AG10803 (cell line): Measurements from ENCODE around the gene RMRP.

Experiments used
- DNase-seq: peaks from one replicate; pipeline ENCODE4 v3.0.0; 2010; ENCODE audit warnings: low read depth
- H3K4me3 ChIP-seq: 2 replicates; pipeline ENCODE4 v1.5.1; 2011; ENCODE audit warnings: mild to moderate bottlenecking, low read length, control low read depth
- CTCF ChIP-seq: conservative IDR thresholded peaks from 2 replicates; pipeline ENCODE4 v1.5.1; 2011; ENCODE audit warnings: mild to moderate bottlenecking, low read length, control low read depth, inconsistent platforms

Gene RMRP

DNA sequence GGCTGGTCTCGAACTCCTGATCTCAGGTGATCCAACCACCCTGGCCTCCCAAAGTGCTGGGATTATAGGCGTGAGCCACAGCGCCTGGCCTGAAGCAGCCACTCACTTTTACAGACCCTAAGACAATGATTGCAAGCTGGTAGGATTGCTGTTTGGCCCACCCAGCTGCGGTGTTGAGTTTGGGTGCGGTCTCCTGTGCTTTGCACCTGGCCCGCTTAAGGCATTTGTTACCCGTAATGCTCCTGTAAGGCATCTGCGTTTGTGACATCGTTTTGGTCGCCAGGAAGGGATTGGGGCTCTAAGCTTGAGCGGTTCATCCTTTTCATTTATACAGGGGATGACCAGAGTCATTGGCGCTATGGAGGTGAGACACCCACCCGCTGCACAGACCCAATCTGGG is 17.4 kb upstream of the RMRP start:
- DNase-seq: no peak
- no peak overlapping the region for H3K4me3 ChIP-seq
- TF ChIP-seq CTCF: no peak

GRCh38 chr9:35674025-35674361 is 16.2 kb upstream of the RMRP start:
- no peak for DNase-seq
- H3K4me3 ChIP-seq: no peak overlapping the region
- TF ChIP-seq CTCF: no peak

DNA sequence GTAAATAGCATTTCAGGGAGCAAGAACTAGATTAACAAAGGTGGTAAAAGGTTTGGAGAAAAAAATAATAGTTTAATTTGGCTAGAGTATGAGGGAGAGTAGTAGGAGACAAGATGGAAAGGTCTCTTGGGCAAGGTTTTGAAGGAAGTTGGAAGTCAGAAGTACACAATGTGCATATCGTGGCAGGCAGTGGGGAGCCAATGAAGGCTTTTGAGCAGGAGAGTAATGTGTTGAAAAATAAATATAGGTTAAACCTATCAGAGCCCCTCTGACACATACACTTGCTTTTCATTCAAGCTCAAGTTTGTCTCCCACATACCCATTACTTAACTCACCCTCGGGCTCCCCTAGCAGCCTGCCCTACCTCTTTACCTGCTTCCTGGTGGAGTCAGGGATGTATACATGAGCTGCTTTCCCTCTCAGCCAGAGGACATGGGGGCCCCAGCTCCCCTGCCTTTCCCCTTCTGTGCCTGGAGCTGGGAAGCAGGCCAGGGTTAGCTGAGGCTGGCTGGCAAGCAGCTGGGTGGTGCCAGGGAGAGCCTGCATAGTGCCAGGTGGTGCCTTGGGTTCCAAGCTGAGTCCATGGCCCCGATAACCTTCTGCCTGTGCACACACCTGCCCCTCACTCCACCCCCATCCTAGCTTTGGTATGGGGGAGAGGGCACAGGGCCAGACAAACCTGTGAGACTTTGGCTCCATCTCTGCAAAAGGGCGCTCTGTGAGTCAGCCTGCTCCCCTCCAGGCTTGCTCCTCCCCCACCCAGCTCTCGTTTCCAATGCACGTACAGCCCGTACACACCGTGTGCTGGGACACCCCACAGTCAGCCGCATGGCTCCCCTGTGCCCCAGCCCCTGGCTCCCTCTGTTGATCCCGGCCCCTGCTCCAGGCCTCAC is 15.6 kb upstream of the RMRP start, which contains the start of gene CA9:
TSS of gene CA9 (plus strand) at position 797 of the 893 bp plus-strand sequence. CDS start at position 829, 32 bp downstream.
- H3K4me3 ChIP-seq: no peak within 1 kb of the TSS
- no peak for DNase-seq
- no peak for TF ChIP-seq CTCF

GRCh38 chr9:35669331-35670145 is 11.7 kb upstream of the RMRP start:
- H3K4me3 ChIP-seq: no peak overlapping the region
- TF ChIP-seq CTCF: no peak
- no peak for DNase-seq

GRCh38 chr9:35667939-35668338 is 10.1 kb upstream of the RMRP start:
- H3K4me3 ChIP-seq: no peak overlapping the region
- TF ChIP-seq CTCF: no peak
- DNase-seq: no peak

- no peak for DNase-seq
- no peak overlapping the region for H3K4me3 ChIP-seq
- no peak for TF ChIP-seq CTCF
These were observed 8.7 kb upstream of the RMRP start for GRCh38 chr9:35666549-35666948.

GRCh38 chr9:35666045-35666444 is 8.2 kb upstream of the RMRP start:
- no peak overlapping the region for H3K4me3 ChIP-seq
- no peak for DNase-seq
- no peak for TF ChIP-seq CTCF
